ENCODE results near the gene PRKD1.
A peak's percentile ranks its signal among the peaks of the same experiment; 100 is the strongest.
"Not testable (repeated sequence)": the region's sequence is repeated elsewhere in the genome, so short reads cannot be mapped to it uniquely, and the experiment has no call there.

PRKD1 gene

GRCh38 chr14:29689597-29689996 lies 238.1 kb downstream of the PRKD1 start:
- H3K9ac ChIP-seq (ENCODE audit: low read length); H3K36me3 ChIP-seq (ENCODE audit: control insufficient read depth, low read depth, low read length); H3K9me3 ChIP-seq (ENCODE audit: control insufficient read depth, low read depth, low read length); H3K27ac ChIP-seq (ENCODE audit: low read length); H3K4me1 ChIP-seq (ENCODE audit: control insufficient read depth, low read depth, low read length); H3K27me3 ChIP-seq (ENCODE audit: control insufficient read depth, insufficient read depth, low read length); H3K4me3 ChIP-seq (ENCODE audit: low read length): not testable (repeated sequence)

GRCh38 chr14:29687866-29688265 lies 239.8 kb downstream of the PRKD1 start:
- H3K4me3 ChIP-seq (ENCODE audit: low read length): no peak overlapping the region
- no peak overlapping the region for H3K9ac ChIP-seq (ENCODE audit: low read length)
- no peaks in the 10 kb centered on the region for H3K36me3 ChIP-seq (ENCODE audit: control insufficient read depth, low read depth, low read length)
- no peak overlapping the region for H3K27ac ChIP-seq (ENCODE audit: low read length)
- H3K9me3 ChIP-seq (ENCODE audit: control insufficient read depth, low read depth, low read length): no peaks in the 10 kb centered on the region
- no peaks in the 10 kb centered on the region for H3K27me3 ChIP-seq (ENCODE audit: control insufficient read depth, insufficient read depth, low read length)
- no peaks in the 10 kb centered on the region for H3K4me1 ChIP-seq (ENCODE audit: control insufficient read depth, low read depth, low read length)

- no peaks in the 10 kb centered on the region for H3K9me3 ChIP-seq (ENCODE audit: control insufficient read depth, low read depth, low read length)
- no peaks in the 10 kb centered on the region for H3K27me3 ChIP-seq (ENCODE audit: control insufficient read depth, insufficient read depth, low read length)
- no peak overlapping the region for H3K4me3 ChIP-seq (ENCODE audit: low read length)
- no peaks in the 10 kb centered on the region for H3K36me3 ChIP-seq (ENCODE audit: control insufficient read depth, low read depth, low read length)
- H3K27ac ChIP-seq (ENCODE audit: low read length): no peak overlapping the region
- no peaks in the 10 kb centered on the region for H3K4me1 ChIP-seq (ENCODE audit: control insufficient read depth, low read depth, low read length)
- H3K9ac ChIP-seq (ENCODE audit: low read length): no peak overlapping the region
Measured at GRCh38 chr14:29687071-29687765, 240.4 kb downstream of the PRKD1 start.

GRCh38 chr14:29684926-29685325 lies 242.7 kb downstream of the PRKD1 start:
- no peaks in the 10 kb centered on the region for H3K9me3 ChIP-seq (ENCODE audit: control insufficient read depth, low read depth, low read length)
- no peaks in the 10 kb centered on the region for H3K4me1 ChIP-seq (ENCODE audit: control insufficient read depth, low read depth, low read length)
- H3K4me3 ChIP-seq (ENCODE audit: low read length): no peak overlapping the region
- H3K9ac ChIP-seq (ENCODE audit: low read length): no peak overlapping the region
- H3K36me3 ChIP-seq (ENCODE audit: control insufficient read depth, low read depth, low read length): no peaks in the 10 kb centered on the region
- H3K27ac ChIP-seq (ENCODE audit: low read length): no peak overlapping the region
- no peaks in the 10 kb centered on the region for H3K27me3 ChIP-seq (ENCODE audit: control insufficient read depth, insufficient read depth, low read length)

GRCh38 chr14:29682789-29683188 lies 244.9 kb downstream of the PRKD1 start:
- no peaks in the 10 kb centered on the region for H3K27me3 ChIP-seq (ENCODE audit: control insufficient read depth, insufficient read depth, low read length)

GRCh38 chr14:29681316-29681715 lies 246.3 kb downstream of the PRKD1 start:
- Histone ChIP-seq H3K4me1 (ENCODE audit: control insufficient read depth, low read depth, low read length) (no peaks in the 10 kb centered on the region), H3K27ac (ENCODE audit: low read length) (no peak overlapping the region), H3K9me3 (ENCODE audit: control insufficient read depth, low read depth, low read length) (no peaks in the 10 kb centered on the region), H3K9ac (ENCODE audit: low read length) (no peak overlapping the region), H3K36me3 (ENCODE audit: control insufficient read depth, low read depth, low read length) (no peaks in the 10 kb centered on the region), H3K4me3 (ENCODE audit: low read length) (no peak overlapping the region), H3K27me3 (ENCODE audit: control insufficient read depth, insufficient read depth, low read length) (no peaks in the 10 kb centered on the region)

More at GRCh38 chr14:29682789-29683188, 244.9 kb downstream of the PRKD1 start:
- Histone ChIP-seq H3K36me3 (ENCODE audit: control insufficient read depth, low read depth, low read length) (no peaks in the 10 kb centered on the region), H3K4me1 (ENCODE audit: control insufficient read depth, low read depth, low read length) (no peaks in the 10 kb centered on the region), H3K9me3 (ENCODE audit: control insufficient read depth, low read depth, low read length) (no peaks in the 10 kb centered on the region), H3K4me3 (ENCODE audit: low read length) (no peak overlapping the region), H3K9ac (ENCODE audit: low read length) (no peak overlapping the region), H3K27ac (ENCODE audit: low read length) (no peak overlapping the region)

- Histone ChIP-seq H3K27ac (ENCODE audit: low read length) (no peak overlapping the region), H3K4me1 (ENCODE audit: control insufficient read depth, low read depth, low read length) (peaks cover 9% of the 10 kb centered on the region), H3K36me3 (ENCODE audit: control insufficient read depth, low read depth, low read length) (no peaks in the 10 kb centered on the region), H3K27me3 (ENCODE audit: control insufficient read depth, insufficient read depth, low read length) (no peaks in the 10 kb centered on the region), H3K9me3 (ENCODE audit: control insufficient read depth, low read depth, low read length) (no peaks in the 10 kb centered on the region), H3K4me3 (ENCODE audit: low read length) (no peak overlapping the region), H3K9ac (ENCODE audit: low read length) (no peak overlapping the region)
Measured at GRCh38 chr14:29674566-29675285, 252.9 kb downstream of the PRKD1 start.

GRCh38 chr14:29672831-29673230 lies 254.8 kb downstream of the PRKD1 start:
- Histone ChIP-seq H3K9me3 (ENCODE audit: control insufficient read depth, low read depth, low read length) (no peaks in the 10 kb centered on the region), H3K9ac (ENCODE audit: low read length) (no peak overlapping the region), H3K36me3 (ENCODE audit: control insufficient read depth, low read depth, low read length) (no peaks in the 10 kb centered on the region), H3K27ac (ENCODE audit: low read length) (no peak overlapping the region), H3K27me3 (ENCODE audit: control insufficient read depth, insufficient read depth, low read length) (no peaks in the 10 kb centered on the region), H3K4me1 (ENCODE audit: control insufficient read depth, low read depth, low read length) (peaks cover 15% of the 10 kb centered on the region), H3K4me3 (ENCODE audit: low read length) (no peak overlapping the region)

GRCh38 chr14:29671034-29671433 lies 256.6 kb downstream of the PRKD1 start:
- no peaks in the 10 kb centered on the region for H3K27me3 ChIP-seq (ENCODE audit: control insufficient read depth, insufficient read depth, low read length)
- H3K27ac ChIP-seq (ENCODE audit: low read length): no peak overlapping the region
- H3K4me3 ChIP-seq (ENCODE audit: low read length): no peak overlapping the region
- H3K36me3 ChIP-seq (ENCODE audit: control insufficient read depth, low read depth, low read length): no peaks in the 10 kb centered on the region
- peaks cover 16% of the 10 kb centered on the region for H3K4me1 ChIP-seq (ENCODE audit: control insufficient read depth, low read depth, low read length)
- H3K9me3 ChIP-seq (ENCODE audit: control insufficient read depth, low read depth, low read length): no peaks in the 10 kb centered on the region
- H3K9ac ChIP-seq (ENCODE audit: low read length): no peak overlapping the region

GRCh38 chr14:29668201-29668600 lies 259.4 kb downstream of the PRKD1 start:
- no peak overlapping the region for H3K9ac ChIP-seq (ENCODE audit: low read length)
- peaks cover 22% of the 10 kb centered on the region for H3K4me1 ChIP-seq (ENCODE audit: control insufficient read depth, low read depth, low read length)
- no peaks in the 10 kb centered on the region for H3K9me3 ChIP-seq (ENCODE audit: control insufficient read depth, low read depth, low read length)
- H3K36me3 ChIP-seq (ENCODE audit: control insufficient read depth, low read depth, low read length): no peaks in the 10 kb centered on the region
- no peak overlapping the region for H3K27ac ChIP-seq (ENCODE audit: low read length)
- no peaks in the 10 kb centered on the region for H3K27me3 ChIP-seq (ENCODE audit: control insufficient read depth, insufficient read depth, low read length)
- H3K4me3 ChIP-seq (ENCODE audit: low read length): no peak overlapping the region

GRCh38 chr14:29664515-29664914 lies 263.1 kb downstream of the PRKD1 start:
- Histone ChIP-seq H3K4me1 (ENCODE audit: control insufficient read depth, low read depth, low read length) (peaks cover 30% of the 10 kb centered on the region), H3K27me3 (ENCODE audit: control insufficient read depth, insufficient read depth, low read length) (no peaks in the 10 kb centered on the region), H3K27ac (ENCODE audit: low read length) (no peak overlapping the region), H3K9me3 (ENCODE audit: control insufficient read depth, low read depth, low read length) (no peaks in the 10 kb centered on the region), H3K4me3 (ENCODE audit: low read length) (no peak overlapping the region), H3K9ac (ENCODE audit: low read length) (no peak overlapping the region), H3K36me3 (ENCODE audit: control insufficient read depth, low read depth, low read length) (no peaks in the 10 kb centered on the region)

GRCh38 chr14:29663281-29663801 lies 264.3 kb downstream of the PRKD1 start:
- no peaks in the 10 kb centered on the region for H3K9me3 ChIP-seq (ENCODE audit: control insufficient read depth, low read depth, low read length)
- H3K27ac ChIP-seq (ENCODE audit: low read length): no peak overlapping the region
- H3K36me3 ChIP-seq (ENCODE audit: control insufficient read depth, low read depth, low read length): no peaks in the 10 kb centered on the region
- no peak overlapping the region for H3K9ac ChIP-seq (ENCODE audit: low read length)
- H3K4me1 ChIP-seq (ENCODE audit: control insufficient read depth, low read depth, low read length): peaks cover 29% of the 10 kb centered on the region
- H3K4me3 ChIP-seq (ENCODE audit: low read length): peak overlapping the region; percentile 18
- no peaks in the 10 kb centered on the region for H3K27me3 ChIP-seq (ENCODE audit: control insufficient read depth, insufficient read depth, low read length)
